AG09319 (cell line): ENCODE data around the gene WDFY4.

Experiments used
- DNase-seq: peaks from one replicate; pipeline ENCODE4 v3.0.0-alpha.2; 2010; ENCODE audit warnings: low read depth; ENCODE audit errors: extremely low read depth
- TF ChIP-seq, protein P1 (sequence below): IDR thresholded peaks from 2 replicates; pipeline ENCODE4 v1.5.1; 2011; ENCODE audit warnings: low read depth, mild to moderate bottlenecking, inconsistent platforms, low read length, moderate library complexity

Gene WDFY4

DNA sequence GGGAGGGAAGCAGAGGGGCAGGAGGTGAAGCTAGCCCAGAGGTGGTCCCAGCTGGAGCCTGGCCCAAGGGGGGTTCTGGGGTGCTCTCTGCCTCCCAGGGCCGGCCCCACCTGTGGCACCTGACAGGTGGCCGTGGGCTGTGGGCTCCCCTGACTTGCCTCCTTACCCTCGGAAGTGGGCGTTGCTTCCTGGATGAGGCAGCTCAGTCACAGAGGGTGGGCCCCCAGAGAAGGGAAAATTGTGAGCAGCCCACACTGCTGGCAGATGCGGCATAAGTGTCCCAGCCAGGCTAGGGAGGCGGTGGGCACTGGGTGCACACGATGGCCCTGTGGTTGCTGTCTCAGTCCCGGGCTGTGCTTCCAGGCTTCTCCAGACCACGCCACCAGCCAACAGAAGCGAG is 136.0 kb downstream of the WDFY4 start:
- DNase-seq, result no peak
- TF ChIP-seq, protein P1, sequence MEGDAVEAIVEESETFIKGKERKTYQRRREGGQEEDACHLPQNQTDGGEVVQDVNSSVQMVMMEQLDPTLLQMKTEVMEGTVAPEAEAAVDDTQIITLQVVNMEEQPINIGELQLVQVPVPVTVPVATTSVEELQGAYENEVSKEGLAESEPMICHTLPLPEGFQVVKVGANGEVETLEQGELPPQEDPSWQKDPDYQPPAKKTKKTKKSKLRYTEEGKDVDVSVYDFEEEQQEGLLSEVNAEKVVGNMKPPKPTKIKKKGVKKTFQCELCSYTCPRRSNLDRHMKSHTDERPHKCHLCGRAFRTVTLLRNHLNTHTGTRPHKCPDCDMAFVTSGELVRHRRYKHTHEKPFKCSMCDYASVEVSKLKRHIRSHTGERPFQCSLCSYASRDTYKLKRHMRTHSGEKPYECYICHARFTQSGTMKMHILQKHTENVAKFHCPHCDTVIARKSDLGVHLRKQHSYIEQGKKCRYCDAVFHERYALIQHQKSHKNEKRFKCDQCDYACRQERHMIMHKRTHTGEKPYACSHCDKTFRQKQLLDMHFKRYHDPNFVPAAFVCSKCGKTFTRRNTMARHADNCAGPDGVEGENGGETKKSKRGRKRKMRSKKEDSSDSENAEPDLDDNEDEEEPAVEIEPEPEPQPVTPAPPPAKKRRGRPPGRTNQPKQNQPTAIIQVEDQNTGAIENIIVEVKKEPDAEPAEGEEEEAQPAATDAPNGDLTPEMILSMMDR, result no peak

DNA sequence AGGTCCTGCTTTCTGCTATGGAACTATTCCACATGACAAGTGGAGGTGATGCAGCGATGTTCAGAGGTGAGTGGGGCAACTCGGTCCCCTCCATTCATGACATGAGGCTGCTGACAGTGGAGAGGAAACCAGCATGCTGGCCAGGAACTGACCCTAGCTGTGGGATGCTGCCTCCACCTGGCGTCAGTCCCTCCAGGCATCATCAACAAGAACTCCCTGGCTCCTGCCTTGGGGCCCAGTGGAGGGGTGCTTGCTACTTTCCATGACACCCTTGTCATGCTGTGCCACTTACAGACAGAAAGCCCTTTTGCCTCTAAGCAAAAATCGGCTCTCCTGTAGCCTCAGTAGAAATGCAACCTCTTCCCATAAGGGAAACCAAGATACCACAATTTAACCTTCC is 136.4 kb downstream of the WDFY4 start:
- TF ChIP-seq, protein P1, result no peak
- no peak for DNase-seq

DNA sequence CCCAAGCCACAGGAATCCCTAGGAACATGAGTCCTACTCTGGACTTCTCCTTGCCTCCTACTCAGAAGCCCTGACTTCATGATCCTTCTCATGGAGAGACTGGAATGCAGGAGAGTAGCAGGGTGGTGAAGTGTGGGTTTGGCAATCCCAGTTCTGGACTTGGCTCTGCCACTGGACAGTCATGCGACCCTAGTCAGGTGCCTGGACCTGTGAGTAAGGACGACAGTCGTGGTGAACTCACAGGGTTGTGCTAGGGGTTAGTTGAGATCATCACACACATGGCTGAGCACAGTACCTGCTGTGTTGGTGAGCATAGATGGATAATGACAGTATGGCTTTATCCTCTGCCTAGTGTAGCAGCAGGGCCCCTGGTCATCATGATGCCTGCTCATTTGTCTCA is 137.0 kb downstream of the WDFY4 start:
- no peak for DNase-seq
- TF ChIP-seq, protein P1, result no peak

DNA sequence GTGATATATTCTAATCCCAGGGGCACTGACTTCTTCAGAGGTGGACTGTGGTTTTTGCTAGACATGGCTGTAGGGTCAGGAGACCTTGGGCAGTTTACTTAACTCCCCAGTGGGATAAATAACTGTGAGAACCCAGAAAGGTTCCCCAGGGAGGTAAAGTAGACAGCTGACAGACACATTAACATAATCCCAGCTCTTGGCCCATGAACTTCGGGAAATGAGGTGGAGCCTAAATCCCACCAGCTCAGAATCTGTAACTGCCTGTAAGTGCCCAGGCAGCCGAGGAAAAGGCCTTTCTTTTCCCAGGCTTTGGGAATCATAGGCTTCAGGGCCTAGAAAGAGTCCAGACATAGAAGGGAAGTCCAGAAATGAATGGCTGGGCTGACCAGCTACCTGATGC is 149.0 kb downstream of the WDFY4 start:
- no peak for DNase-seq
- TF ChIP-seq, protein P1, result no peak

DNA sequence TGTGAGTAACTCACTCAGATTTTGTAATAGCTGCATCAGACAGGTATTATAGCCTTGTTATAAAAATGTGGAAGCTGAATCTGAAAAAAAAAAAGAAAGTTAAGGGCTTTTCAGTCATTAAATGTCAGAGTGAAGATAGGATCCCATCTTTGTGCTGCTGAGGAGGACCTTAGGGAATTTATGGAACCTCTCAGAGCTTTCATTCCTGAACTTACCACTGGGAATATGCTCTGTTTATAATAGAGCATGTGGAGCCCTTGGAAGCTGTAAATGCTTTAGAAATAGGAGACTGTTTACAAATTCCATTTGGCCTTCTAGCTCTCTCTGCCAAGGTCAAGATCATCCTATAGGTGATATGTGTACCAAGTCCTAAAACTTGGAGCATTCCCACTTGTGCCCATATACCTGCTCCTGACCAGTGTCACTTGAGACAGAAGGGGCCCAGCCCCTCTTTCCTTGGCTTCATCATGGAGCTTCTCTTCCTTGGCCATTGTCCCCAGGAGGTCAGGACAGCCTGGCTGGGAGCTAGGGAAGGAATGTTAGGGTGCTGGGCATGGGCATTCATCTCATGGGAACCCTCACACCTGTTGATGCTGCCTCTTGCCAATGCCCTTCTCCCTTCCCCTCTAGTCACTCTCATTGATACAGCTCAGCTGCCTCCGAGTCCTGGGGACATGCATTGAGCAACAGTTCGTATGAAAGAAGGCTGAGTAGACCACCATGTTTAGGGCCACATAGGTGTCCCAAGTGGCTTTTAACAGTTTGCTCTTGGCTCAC is 149.7 kb downstream of the WDFY4 start:
- TF ChIP-seq, protein P1, result no peak

DNA sequence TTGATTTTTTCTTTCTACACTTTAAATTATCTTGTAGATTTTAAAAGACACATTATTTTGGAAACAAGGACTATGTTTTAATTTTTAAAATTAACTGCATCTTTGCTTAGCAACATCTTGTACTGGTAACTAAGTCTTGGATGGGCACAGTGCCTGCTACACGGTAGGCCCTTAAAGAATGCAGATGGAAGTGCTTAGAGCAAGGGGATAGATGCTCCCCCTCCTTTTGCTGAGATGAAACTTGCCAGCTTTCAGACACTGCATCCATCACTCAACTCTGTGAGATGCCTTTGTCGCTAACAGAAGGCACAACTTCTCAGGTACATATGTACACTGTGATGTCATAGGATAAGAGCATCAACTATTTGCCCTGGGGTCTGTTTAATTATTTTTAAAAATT is 151.1 kb downstream of the WDFY4 start:
- no peak for DNase-seq
- TF ChIP-seq, protein P1, result no peak

More for the DNA sequence above, 149.7 kb downstream of the WDFY4 start:
- DNase-seq, result no peak

DNA sequence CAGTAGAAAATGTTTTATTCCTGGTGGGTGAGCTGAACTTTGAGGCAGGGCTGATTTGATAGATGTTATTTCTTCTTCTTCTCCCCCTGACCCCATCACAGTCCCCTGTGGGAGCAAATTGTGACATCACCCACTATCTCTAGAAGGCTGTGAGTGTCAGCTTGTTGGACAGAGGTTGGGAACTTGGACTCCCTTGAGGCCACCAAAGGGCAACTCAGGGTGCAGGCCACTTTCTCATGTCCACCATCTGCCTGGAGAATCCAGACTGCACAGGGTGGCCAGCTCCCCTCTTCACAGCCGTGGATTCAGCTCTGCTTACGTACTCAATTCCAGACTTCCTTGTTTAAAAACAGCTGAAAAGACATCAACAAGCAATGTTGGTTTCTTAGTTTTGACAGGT is 151.9 kb downstream of the WDFY4 start:
- DNase-seq, result no peak
- TF ChIP-seq, protein P1, result no peak
